Measurements from ENCODE around the gene ANKRD16. TPM values are rescaled to one million over a fixed set of nuclear protein-coding genes. Genes with fewer than 3 reads are reported as not detected.

ANKRD16 gene
- total and polyA plus RNA-seq, 2 of the 13 experiments (the other 11 are each of a cell fraction or from before 2014, with no cell fraction given) = 8.0 to 11.4 TPM

GRCh38 chr10:5813341-5814109 lies 76.2 kb downstream of the ANKRD16 start, which contains the start of gene GDI2 (continued):
- TF ChIP-seq CERS6 (CRISPR knock-in tag; IDR thresholded peaks at IDR 0.05) (peak; percentile 96), MXD4 (CRISPR knock-in tag; IDR thresholded peaks at IDR 0.05) (peak; percentile 97), ZNF781 (CRISPR knock-in tag; IDR thresholded peaks at IDR 0.05; ENCODE audit: borderline replicate concordance, not compliant biosample characterization) (peak; percentile 90), ZNF367 (CRISPR knock-in tag; IDR thresholded peaks at IDR 0.05; ENCODE audit: borderline replicate concordance) (0 out of 2 replicates have a peak, but pooled peaks have one; percentile 32), SRY (CRISPR knock-in tag; IDR thresholded peaks at IDR 0.05) (peak; percentile 97), MYPOP (CRISPR knock-in tag; IDR thresholded peaks at IDR 0.05) (peak; percentile 92), ZNF563 (CRISPR knock-in tag; IDR thresholded peaks at IDR 0.05) (peak; percentile 98), ZNF605 (CRISPR knock-in tag; IDR thresholded peaks at IDR 0.05) (peak; percentile 91), ARNT (IDR thresholded peaks at IDR 0.05) (no peak), HMGA1 (CRISPR knock-in tag; conservative IDR thresholded peaks at IDR 0.05) (no peak), ZNF607 (CRISPR knock-in tag; IDR thresholded peaks at IDR 0.05; ENCODE audit: borderline replicate concordance) (peak; percentile 99), ZNF639 (CRISPR knock-in tag; conservative IDR thresholded peaks at IDR 0.05) (peak; percentile 100), ZNF737 (CRISPR knock-in tag; IDR thresholded peaks at IDR 0.05; ENCODE audit: borderline replicate concordance) (no peak; the same call in 1 of the 2 replicates), ZSCAN21 (CRISPR knock-in tag; IDR thresholded peaks at IDR 0.05; ENCODE audit: borderline replicate concordance) (peak; percentile 98), ZNF292 (CRISPR knock-in tag; IDR thresholded peaks at IDR 0.05; ENCODE audit: borderline replicate concordance, low read depth) (no peak), NR0B2 (CRISPR knock-in tag; IDR thresholded peaks at IDR 0.05) (peak; percentile 97), SSRP1 (CRISPR knock-in tag; IDR thresholded peaks at IDR 0.05) (no peak), ZNF703 (CRISPR knock-in tag; IDR thresholded peaks at IDR 0.05; ENCODE audit: borderline replicate concordance) (peak; percentile 95; the same call in 1 of the 2 replicates), ZKSCAN5 (CRISPR knock-in tag; IDR thresholded peaks at IDR 0.05) (no peak), GLMP (CRISPR knock-in tag; IDR thresholded peaks at IDR 0.05; ENCODE audit: borderline replicate concordance) (peak; percentile 85; the same call in 1 of the 2 replicates), ZNF660 (CRISPR knock-in tag; IDR thresholded peaks at IDR 0.05; ENCODE audit: borderline replicate concordance, low read depth) (peak; percentile 85; the same call in 1 of the 2 replicates), IKZF4 (CRISPR knock-in tag; IDR thresholded peaks at IDR 0.05; ENCODE audit: borderline replicate concordance, low read depth, not compliant biosample characterization) (peak; percentile 61), POLR2A (IDR thresholded peaks at IDR 0.05; ENCODE audit: insufficient read depth in 1 of 2, low read depth in 2 of 2, low read length in 2 of 2) (peak; percentile 93 to 95), GFI1 (CRISPR knock-in tag; IDR thresholded peaks at IDR 0.05; ENCODE audit: borderline replicate concordance) (peak; percentile 81; the same call in 1 of the 2 replicates)
